Endothelial cell (in vitro differentiated cells): ENCODE data around the gene DIPK1C. TPM values are rescaled to one million over a fixed set of nuclear protein-coding genes. Genes with fewer than 3 reads are reported as not detected.
"Not testable (repeated sequence)": the region's sequence is repeated elsewhere in the genome, so short reads cannot be mapped to it uniquely, and the experiment has no call there.

Experiments
- DNase-seq: peaks from one replicate; pipeline ENCODE4 v3.0.0; 2021; ENCODE audit warnings: low spot score
- H3K27ac Mint-ChIP-seq: one replicate; pipeline ENCODE4 v1.8.0; 2021; ENCODE audit warnings: mixed read lengths, inconsistent platforms; ENCODE audit not compliant: unreplicated experiment
- H3K27me3 Mint-ChIP-seq: one replicate; pipeline ENCODE4 v1.8.0; 2021; ENCODE audit warnings: mild to moderate bottlenecking, moderate library complexity, mixed read lengths, inconsistent platforms; ENCODE audit not compliant: unreplicated experiment
- H3K36me3 Mint-ChIP-seq: one replicate; pipeline ENCODE4 v1.8.0; 2021; ENCODE audit warnings: mild to moderate bottlenecking, low read depth, mixed read lengths, inconsistent platforms; ENCODE audit not compliant: unreplicated experiment
- H3K4me1 Mint-ChIP-seq: one replicate; pipeline ENCODE4 v1.8.0; 2021; ENCODE audit warnings: mild to moderate bottlenecking, mixed read lengths, inconsistent platforms; ENCODE audit not compliant: unreplicated experiment
- H3K4me3 Mint-ChIP-seq: one replicate; pipeline ENCODE4 v1.8.0; 2021; ENCODE audit warnings: mild to moderate bottlenecking, mixed read lengths, inconsistent platforms; ENCODE audit not compliant: unreplicated experiment
- H3K9me3 Mint-ChIP-seq: one replicate; pipeline ENCODE4 v1.8.0; 2021; ENCODE audit warnings: mixed read lengths, inconsistent platforms; ENCODE audit not compliant: unreplicated experiment
- CTCF ChIP-seq: fragments of 200-600 bp; sonication (generic); IDR thresholded peaks from one replicate; pipeline ENCODE4 v1.5.0; 2021; ENCODE audit warnings: antibody characterized with exemption; ENCODE audit not compliant: unreplicated experiment
- long read RNA-seq: library from polyadenylated mRNA; unstranded; transcript quantifications from one replicate; pipeline ENCODE4 v2.0.0, GENCODE V29; 2020; ENCODE audit not compliant: unreplicated experiment
- total RNA-seq: library from RNA; stranded (reverse); fragmentation: NEBNext Ultra II Directional; extraction: Animal tissue kit (Norgen Biotek cat#: 25700); gene quantifications from one replicate; pipeline ENCODE4 v1.2.1, GENCODE V29; 2021; ENCODE audit not compliant: unreplicated experiment

DIPK1C gene
- 0.21 TPM for total RNA-seq
- long read RNA-seq: 0 reads

GRCh38 chr18:74457043-74457724, at the start of gene DIPK1C:
TSS of gene DIPK1C (minus strand) at chr18:74457308. CDS start at chr18:74457259, 49 bp downstream.
- DNase-seq: peak; percentile 24
- H3K36me3 Mint-ChIP-seq: no peaks in the 10 kb centered on the region
- no peaks in the 10 kb centered on the region for H3K9me3 Mint-ChIP-seq
- H3K27me3 Mint-ChIP-seq: peaks cover 9% of the 10 kb centered on the region
- TF ChIP-seq CTCF: no peak
- H3K27ac Mint-ChIP-seq: no peak within 1 kb of the TSS
- peaks cover 3% of the 10 kb centered on the region for H3K4me1 Mint-ChIP-seq
- H3K4me3 Mint-ChIP-seq: peak within 1 kb of the TSS; percentile 90

GRCh38 chr18:74506448-74507084, 49.5 kb upstream of the DIPK1C start:
- Mint-ChIP-seq H3K4me1 (no peaks in the 10 kb centered on the region), H3K27ac (no peak overlapping the region), H3K27me3 (no peaks in the 10 kb centered on the region), H3K9me3 (no peaks in the 10 kb centered on the region), H3K4me3 (no peak overlapping the region), H3K36me3 (peaks cover 58% of the 10 kb centered on the region)
- TF ChIP-seq CTCF: no peak
- no peak for DNase-seq

DNA sequence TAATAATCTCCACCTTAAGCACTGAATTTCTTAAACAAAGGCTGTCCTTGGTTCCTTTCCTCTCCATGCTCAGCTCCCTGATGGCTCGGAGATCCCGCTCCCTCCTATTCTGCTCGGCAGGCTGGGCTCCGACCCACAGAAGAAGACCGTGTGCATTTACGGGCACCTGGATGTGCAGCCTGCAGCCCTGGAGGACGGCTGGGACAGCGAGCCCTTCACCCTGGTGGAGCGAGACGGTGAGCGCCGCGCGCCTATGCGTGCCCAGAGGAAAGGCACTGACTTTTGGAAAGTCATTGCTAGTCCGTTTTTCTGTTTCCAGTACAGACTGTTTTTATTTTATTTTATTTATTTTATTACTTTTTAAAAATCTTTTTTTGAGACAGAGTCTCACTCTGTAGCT, 48.7 kb upstream of the DIPK1C start:
- H3K36me3 Mint-ChIP-seq: peaks cover 58% of the 10 kb centered on the region
- DNase-seq: no peak
- H3K27ac Mint-ChIP-seq: no peak overlapping the region
- TF ChIP-seq CTCF: no peak
- H3K4me3 Mint-ChIP-seq: no peak overlapping the region
- no peaks in the 10 kb centered on the region for H3K9me3 Mint-ChIP-seq
- H3K27me3 Mint-ChIP-seq: no peaks in the 10 kb centered on the region
- H3K4me1 Mint-ChIP-seq: no peaks in the 10 kb centered on the region

DNA sequence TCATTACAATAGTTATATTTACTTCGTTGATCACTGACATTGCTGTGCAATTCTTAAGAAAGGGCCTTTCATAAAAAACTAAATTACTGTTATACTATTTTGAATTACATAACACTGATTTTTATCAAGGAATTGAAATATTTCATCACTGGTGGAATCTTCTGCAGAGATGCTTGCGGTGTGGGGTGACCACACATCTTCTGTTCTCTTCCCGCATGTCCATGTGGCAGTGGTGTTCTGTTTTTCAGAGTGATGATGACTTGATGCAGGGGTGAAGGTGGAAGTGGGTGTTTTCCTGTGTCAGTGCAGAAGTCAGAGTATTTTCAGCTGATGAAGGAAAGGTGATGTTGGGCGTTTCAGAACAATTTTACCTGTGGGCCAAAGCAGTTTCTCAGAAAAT, 46.0 kb upstream of the DIPK1C start:
- H3K27me3 Mint-ChIP-seq: peaks cover 3% of the 10 kb centered on the region
- H3K27ac Mint-ChIP-seq: no peak overlapping the region
- TF ChIP-seq CTCF: no peak
- no peak for DNase-seq
- H3K9me3 Mint-ChIP-seq: no peaks in the 10 kb centered on the region
- H3K4me3 Mint-ChIP-seq: no peak overlapping the region
- peaks cover 10% of the 10 kb centered on the region for H3K4me1 Mint-ChIP-seq
- H3K36me3 Mint-ChIP-seq: peaks cover 41% of the 10 kb centered on the region

- Mint-ChIP-seq H3K27me3 (peaks cover 8% of the 10 kb centered on the region), H3K4me1 (peaks cover 19% of the 10 kb centered on the region), H3K4me3 (no peak overlapping the region), H3K27ac (no peak overlapping the region), H3K9me3 (no peaks in the 10 kb centered on the region), H3K36me3 (peaks cover 27% of the 10 kb centered on the region)
- TF ChIP-seq CTCF: no peak
- DNase-seq: no peak
Measured at GRCh38 chr18:74501386-74501785, 44.3 kb upstream of the DIPK1C start.

DNA sequence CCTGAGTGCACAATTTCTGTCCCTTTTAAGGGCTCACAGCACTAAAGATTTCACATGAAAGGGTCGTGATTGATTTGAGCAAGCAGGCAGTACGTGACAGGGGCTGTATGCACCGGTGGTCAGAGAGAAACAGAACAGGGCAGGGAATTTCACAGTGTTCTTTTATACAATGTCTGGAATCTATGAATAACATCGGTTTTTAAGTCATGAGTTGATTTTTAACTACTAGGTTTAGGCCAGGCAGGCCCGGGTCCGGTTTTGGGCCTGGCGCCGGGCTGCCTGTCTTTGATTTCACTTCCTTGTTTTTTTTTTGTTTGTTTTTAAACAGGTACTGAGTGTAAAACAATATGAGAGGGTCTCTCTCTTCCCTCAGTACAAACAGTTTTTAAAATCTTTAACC, 43.7 kb upstream of the DIPK1C start:
- H3K36me3 Mint-ChIP-seq: peaks cover 26% of the 10 kb centered on the region
- H3K27me3 Mint-ChIP-seq, DNase-seq, H3K9me3 Mint-ChIP-seq, H3K4me3 Mint-ChIP-seq, H3K27ac Mint-ChIP-seq: not testable (repeated sequence)
- peaks cover 19% of the 10 kb centered on the region for H3K4me1 Mint-ChIP-seq
